ENCODE data around the gene MOB3B. TPM values are rescaled to one million over a fixed set of nuclear protein-coding genes. Genes with fewer than 3 reads are reported as not detected.

MOB3B gene
- total RNA-seq (2014; rRNA removed; shearing (Covaris generic)) = 2.1 and 3.0 TPM in 2 replicates
- 1.7 and 2.1 TPM in 2 replicates for polyA plus RNA-seq (2015; cell fraction: cytosol; rRNA removed)
- 0.93 and 1.0 TPM in 2 replicates for polyA plus RNA-seq (2015; cell fraction: nucleus; rRNA removed)

DNA sequence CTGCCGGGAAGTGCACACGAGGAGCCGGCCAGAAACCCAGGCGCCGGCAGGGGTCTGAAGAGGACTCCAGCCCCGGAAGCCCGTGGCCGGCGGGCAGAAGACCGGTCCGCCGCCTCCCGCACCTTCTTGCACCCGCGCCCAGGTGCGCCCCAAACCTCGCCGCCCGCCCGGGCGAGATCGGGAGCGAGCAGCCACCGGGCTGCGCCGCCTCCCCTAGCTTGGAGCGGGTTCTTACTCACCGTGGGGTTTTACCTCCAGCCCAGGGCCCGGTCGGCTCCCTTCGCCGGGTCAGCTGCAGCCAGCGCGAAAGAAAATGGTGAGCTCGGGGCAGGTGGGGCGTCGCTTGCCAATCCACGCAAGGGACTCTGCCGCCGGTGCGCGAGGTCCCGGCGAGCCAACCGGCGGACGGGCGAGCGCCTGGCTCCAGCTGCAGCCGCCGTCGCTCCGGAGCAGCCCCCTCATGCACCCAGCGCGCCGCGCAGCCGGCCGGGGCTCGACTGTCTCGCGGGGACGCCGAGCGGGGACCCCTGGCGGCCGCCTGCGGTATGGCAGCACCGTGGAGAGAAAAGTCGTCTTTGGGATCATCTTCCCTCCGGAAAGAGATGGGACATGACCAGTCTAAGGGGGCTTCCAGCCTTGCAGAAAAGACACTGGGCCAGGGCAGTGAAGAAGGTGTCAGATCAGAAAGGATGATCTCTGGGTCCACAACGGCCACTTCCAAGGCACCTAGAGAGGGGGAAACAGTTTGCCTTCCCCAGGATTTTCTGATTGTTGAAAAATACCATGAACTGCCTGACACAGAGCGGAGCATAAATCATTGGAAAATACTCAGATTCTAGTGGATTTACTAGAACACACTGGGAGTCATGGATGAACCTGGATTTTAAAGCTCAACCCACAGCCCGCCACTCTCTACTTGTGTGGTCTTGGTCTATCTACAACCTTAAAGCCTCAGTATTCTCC is at the start of gene MOB3B:
Gene MOB3B (minus strand): TSS at position 499 of the 963 bp plus-strand sequence. CDS start 74,264 bp downstream, outside the sequence.
- peak; percentile 67 for DNase-seq (ENCODE audit: low read depth)

GRCh38 chr9:27573634-27574590 is 44.3 kb upstream of the MOB3B start:
- peak; percentile 98 for DNase-seq (ENCODE audit: low read depth)

DNA sequence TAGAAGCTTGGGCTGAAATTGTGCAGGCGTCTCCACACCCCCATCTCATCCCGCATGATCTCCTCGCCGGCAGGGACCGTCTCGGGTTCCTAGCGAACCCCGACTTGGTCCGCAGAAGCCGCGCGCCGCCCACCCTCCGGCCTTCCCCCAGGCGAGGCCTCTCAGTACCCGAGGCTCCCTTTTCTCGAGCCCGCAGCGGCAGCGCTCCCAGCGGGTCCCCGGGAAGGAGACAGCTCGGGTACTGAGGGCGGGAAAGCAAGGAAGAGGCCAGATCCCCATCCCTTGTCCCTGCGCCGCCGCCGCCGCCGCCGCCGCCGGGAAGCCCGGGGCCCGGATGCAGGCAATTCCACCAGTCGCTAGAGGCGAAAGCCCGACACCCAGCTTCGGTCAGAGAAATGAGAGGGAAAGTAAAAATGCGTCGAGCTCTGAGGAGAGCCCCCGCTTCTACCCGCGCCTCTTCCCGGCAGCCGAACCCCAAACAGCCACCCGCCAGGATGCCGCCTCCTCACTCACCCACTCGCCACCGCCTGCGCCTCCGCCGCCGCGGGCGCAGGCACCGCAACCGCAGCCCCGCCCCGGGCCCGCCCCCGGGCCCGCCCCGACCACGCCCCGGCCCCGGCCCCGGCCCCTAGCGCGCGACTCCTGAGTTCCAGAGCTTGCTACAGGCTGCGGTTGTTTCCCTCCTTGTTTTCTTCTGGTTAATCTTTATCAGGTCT is 43.5 kb upstream of the MOB3B start, which contains the start of gene C9orf72:
Gene C9orf72 (minus strand): TSS at position 564 of the 716 bp plus-strand sequence. CDS start 6,361 bp downstream, outside the sequence.
- peak; percentile 65 for DNase-seq (ENCODE audit: low read depth)

DNA sequence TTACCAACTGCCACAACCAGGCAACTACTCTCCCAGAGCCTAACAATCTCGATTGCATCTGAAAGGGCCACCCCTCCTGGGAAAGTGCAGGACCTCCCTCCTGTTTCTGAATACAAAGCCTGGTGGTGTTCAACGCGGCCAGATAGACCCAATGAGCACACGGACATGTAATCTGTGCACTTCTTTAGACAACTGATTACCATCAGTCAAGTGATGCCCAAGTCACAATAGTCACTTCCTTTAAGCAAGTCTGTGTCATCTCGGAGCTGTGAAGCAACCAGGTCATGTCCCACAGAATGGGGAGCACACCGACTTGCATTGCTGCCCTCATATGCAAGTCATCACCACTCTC is 42.9 kb upstream of the MOB3B start:
- peak; percentile 49 for DNase-seq (ENCODE audit: low read depth)

GRCh38 chr9:27572061-27572460 is 42.4 kb upstream of the MOB3B start:
- no peak for DNase-seq (ENCODE audit: low read depth)

GRCh38 chr9:27571011-27571410 is 41.4 kb upstream of the MOB3B start:
- no peak for DNase-seq (ENCODE audit: low read depth)

DNA sequence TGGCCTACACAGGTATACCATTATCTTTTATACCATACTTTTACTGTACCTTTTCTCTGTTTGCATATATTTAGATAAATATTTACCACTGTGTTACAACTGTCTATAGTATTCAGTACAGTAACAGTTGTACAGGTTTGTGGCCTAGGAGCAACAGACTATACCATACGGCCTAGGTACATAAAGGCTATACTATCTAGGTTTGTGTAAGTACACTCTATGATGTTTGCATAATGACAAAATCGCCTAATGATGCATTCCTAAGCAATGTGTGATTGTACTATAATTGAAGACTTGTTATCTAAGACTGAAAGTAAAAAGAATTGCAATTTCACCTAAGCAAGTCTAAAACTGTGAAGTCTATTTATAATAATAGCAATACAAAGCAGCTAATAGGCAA is 39.8 kb upstream of the MOB3B start:
- no peak for DNase-seq (ENCODE audit: low read depth)

GRCh38 chr9:27566118-27566517 is 36.5 kb upstream of the MOB3B start:
- no peak for DNase-seq (ENCODE audit: low read depth)

GRCh38 chr9:27565696-27566095 is 36.1 kb upstream of the MOB3B start:
- no peak for DNase-seq (ENCODE audit: low read depth)

- DNase-seq (ENCODE audit: low read depth) = no peak
These were observed 35.1 kb upstream of the MOB3B start for GRCh38 chr9:27564670-27565069.

DNA sequence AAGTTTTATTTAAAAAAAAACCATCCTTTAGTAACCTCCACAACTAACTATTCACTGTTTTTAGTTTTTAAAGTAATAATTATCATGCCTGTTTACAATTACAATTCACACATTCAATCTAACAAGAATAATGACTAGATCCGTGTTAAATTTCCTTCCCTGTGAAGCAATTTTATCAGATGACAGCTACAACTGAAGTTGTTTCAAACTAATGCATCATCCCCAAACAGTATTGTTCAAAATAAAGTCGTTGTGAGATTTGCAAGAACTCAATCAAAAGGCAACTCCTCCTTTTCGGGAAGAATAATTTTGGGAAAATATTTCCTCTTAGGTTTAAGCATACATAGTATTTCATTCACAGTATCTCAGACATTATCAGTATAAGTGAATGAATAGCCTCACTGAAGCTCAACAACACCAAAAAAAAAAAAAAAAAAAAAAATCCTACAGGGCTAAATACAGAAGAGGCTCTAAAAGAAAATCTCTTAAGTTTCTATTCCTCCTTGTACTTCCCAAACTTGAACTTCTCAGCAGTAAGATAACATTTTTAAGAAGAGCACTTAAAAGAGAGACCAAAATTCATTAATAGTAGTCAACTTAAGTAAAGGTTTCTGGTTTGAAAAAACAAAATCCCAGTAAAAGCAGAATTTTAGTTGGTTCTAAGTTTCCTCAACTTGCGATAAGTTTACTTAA is 34.3 kb upstream of the MOB3B start:
- DNase-seq (ENCODE audit: low read depth) = no peak

DNA sequence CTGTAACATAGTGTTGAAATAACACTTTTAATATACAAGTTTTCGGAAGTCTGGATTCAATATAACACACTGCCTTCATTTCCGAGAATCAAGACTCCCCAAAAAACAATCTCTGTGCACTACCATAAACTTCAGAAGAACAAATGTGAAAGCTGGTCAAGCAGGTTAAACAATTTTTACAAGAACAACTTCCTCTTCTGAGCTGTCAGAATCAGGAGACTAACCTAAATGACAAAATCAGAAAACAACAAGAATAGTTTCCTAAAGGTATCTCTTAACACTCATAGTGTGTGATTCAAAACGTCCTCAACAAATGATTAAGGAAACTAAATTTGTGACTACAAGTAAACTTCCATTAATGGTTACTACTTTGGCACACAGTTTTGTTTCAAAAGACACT is 32.1 kb upstream of the MOB3B start:
- DNase-seq (ENCODE audit: low read depth) = no peak

- no peak for DNase-seq (ENCODE audit: low read depth)
These were observed 30.8 kb upstream of the MOB3B start for GRCh38 chr9:27560457-27560856.

GRCh38 chr9:27558307-27558706 is 28.7 kb upstream of the MOB3B start:
- no peak for DNase-seq (ENCODE audit: low read depth)

GRCh38 chr9:27556470-27556869 is 26.9 kb upstream of the MOB3B start:
- DNase-seq (ENCODE audit: low read depth) = no peak

DNA sequence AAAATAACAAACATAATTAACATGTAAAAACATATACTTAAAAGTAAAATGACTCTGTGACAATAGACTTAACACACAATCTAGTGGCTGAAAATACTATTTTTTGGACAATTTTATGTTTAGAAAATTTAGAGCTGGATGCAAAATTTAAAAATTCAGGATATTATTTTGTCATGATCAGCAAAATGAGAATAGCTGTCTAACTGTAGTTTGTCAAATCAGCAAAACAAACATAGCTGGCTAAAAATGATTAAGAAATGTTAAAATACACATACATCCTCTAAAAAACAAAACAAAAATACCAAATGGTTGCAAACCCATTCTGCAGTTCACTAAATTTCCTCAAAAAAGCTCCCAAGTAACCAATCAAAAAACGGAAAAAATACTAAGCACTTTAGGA is 25.1 kb upstream of the MOB3B start:
- no peak for DNase-seq (ENCODE audit: low read depth)

DNA sequence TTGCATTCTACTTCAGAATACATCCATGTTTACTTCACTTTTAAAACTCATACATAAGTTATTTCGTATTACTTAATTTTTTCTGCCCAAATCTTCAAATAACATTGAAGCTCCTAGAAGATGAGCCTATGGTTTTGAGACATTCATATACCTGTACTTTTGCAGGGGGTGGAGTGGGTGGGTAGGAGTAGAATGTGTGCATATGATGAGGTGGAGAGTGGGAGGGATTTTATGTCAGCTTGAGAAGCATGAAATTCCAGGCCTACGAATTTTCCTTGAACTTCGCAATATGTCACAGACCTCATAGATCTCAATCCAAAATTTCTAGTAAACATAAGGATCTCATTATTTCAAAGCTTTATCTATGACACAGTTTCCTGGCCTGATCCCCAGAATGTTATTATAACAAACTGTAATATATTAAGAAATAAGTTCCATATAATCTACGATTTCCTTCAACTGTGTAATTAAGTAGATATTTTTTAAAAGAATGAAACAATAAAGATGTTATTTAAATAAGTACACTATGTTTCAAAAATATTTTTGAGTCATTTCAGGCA is 19.7 kb upstream of the MOB3B start:
- DNase-seq (ENCODE audit: low read depth) = no peak

- peak; percentile 51 for DNase-seq (ENCODE audit: low read depth)
These were observed 18.6 kb upstream of the MOB3B start for GRCh38 chr9:27548055-27548741.

DNA sequence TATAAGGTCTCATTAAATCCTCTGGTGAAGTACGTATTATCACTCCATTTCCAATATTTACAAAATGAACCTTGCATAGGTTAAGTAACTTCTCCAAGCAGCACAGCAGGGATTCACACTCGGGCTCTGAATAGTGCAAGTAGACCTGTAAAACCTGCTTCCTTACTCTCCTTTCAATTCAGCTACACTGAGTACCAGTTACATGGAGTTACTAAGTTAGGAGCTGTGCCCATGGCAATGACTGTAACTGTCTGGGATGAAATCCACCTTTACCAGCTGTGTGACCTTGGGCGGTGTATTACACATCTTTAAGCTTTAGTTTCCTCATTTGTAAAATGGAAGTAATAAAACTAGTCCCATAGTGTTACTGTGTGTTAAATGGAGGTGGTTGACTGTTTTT is 15.9 kb upstream of the MOB3B start:
- DNase-seq (ENCODE audit: low read depth) = no peak

All from HT1080 (cell line).